Measurements from ENCODE around the gene SPINK5. TPM values are rescaled to one million over a fixed set of nuclear protein-coding genes. Genes with fewer than 3 reads are reported as not detected.

The SPINK5 gene
- polyA plus RNA-seq, 3 donors, result not detected

DNA sequence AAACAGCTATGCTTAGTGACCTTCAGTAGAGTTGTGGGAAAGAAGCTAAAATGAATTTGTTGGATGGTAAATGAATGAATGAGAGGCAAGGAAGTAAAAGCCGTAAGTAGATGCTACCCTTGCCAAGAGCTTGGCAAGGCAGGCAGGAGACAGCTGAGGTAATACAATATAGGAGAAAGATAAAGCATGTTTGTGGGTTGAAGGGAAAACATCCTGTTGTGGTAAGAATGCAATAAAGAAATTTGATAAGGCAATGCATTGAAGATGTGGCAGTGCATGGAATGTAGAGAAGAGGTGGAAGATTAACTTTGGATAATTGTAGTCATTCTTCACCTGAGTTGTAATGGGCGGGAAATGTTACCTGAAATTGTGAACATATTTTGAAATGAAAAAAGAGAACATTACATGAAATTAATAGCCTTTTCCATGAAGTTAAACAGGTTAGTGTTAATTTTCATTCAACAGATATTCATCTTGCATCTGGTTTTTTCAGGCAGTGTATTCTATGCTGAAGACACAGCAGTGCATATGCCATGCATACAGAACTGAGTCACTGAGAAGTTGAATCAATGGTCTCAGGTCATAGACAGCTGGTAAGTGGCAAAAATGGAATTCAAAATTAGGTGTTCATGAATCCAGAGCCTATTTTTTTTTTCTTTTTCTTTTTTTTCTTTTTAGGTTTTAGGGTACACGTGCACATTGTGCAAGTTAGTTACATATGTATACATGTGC lies 43.4 kb upstream of the SPINK5 start:
- H3K36me3 ChIP-seq (replicated peaks in 1 of 2; ENCODE audit: control insufficient read depth in 1 of 2, insufficient read depth in 2 of 2, low read length in 2 of 2), result no peaks in the 10 kb centered on the region
- intact Hi-C loops (cut with micrococcal nuclease), result no loop called here
- TF ChIP-seq, protein P1, sequence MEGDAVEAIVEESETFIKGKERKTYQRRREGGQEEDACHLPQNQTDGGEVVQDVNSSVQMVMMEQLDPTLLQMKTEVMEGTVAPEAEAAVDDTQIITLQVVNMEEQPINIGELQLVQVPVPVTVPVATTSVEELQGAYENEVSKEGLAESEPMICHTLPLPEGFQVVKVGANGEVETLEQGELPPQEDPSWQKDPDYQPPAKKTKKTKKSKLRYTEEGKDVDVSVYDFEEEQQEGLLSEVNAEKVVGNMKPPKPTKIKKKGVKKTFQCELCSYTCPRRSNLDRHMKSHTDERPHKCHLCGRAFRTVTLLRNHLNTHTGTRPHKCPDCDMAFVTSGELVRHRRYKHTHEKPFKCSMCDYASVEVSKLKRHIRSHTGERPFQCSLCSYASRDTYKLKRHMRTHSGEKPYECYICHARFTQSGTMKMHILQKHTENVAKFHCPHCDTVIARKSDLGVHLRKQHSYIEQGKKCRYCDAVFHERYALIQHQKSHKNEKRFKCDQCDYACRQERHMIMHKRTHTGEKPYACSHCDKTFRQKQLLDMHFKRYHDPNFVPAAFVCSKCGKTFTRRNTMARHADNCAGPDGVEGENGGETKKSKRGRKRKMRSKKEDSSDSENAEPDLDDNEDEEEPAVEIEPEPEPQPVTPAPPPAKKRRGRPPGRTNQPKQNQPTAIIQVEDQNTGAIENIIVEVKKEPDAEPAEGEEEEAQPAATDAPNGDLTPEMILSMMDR (IDR thresholded peaks at IDR 0.05), result no peak
- no peak for DNase-seq
- H3K4me1 ChIP-seq (ENCODE audit: control insufficient read depth in 1 of 2, insufficient read depth in 2 of 2, low read length in 2 of 2), result no peaks in the 10 kb centered on the region
- peaks cover 0 to 3% (median 0%) of the 10 kb centered on the region in 7 donors for H3K9me3 Mint-ChIP-seq
- no peaks in the 10 kb centered on the region for H3K79me2 ChIP-seq (ENCODE audit: insufficient read depth, low read length)
- no peaks in the 10 kb centered on the region for H3K4me1 Mint-ChIP-seq
- H3K27ac ChIP-seq (ENCODE audit: low read depth in 1 of 2, low read length in 2 of 2), result no peak overlapping the region
- H3K4me3 ChIP-seq (replicated peaks in 1 of 3; ENCODE audit: low read depth in 2 of 3, low read length in 3 of 3), result no peak overlapping the region
- 85% methylated on average over 1 of the region's 3 CpGs for WGBS (ENCODE audit: insufficient coverage)
- H3K9me3 ChIP-seq (replicated peaks in 1 of 2; ENCODE audit: control insufficient read depth in 1 of 2, insufficient read depth in 1 of 2, low read length in 2 of 2), result no peaks in the 10 kb centered on the region
- no peak overlapping the region for H2AFZ ChIP-seq (ENCODE audit: insufficient read depth, low read depth, low read length, poor library complexity, severe bottlenecking)
- no peak overlapping the region for H3K4me3 Mint-ChIP-seq
- peaks cover 0 to 2% (median 2%) of the 10 kb centered on the region in 3 donors for H3K27me3 Mint-ChIP-seq (ENCODE audit: low read depth in 3 of 3)
- H3K9ac ChIP-seq (ENCODE audit: insufficient read depth, low read length, poor library complexity, severe bottlenecking), result no peak overlapping the region
- no peak overlapping the region for H3K4me2 ChIP-seq (replicated peaks; ENCODE audit: extremely low read depth, low read length, poor library complexity, severe bottlenecking)
- no peaks in the 10 kb centered on the region for H4K20me1 ChIP-seq (ENCODE audit: insufficient read depth, low read length)
- H3K27ac Mint-ChIP-seq, result no peak overlapping the region
- H3K36me3 Mint-ChIP-seq, result no peaks in the 10 kb centered on the region
- no peaks in the 10 kb centered on the region for H3K27me3 ChIP-seq (ENCODE audit: control insufficient read depth in 2 of 2, insufficient read depth in 2 of 2, low read length in 2 of 2)

DNA sequence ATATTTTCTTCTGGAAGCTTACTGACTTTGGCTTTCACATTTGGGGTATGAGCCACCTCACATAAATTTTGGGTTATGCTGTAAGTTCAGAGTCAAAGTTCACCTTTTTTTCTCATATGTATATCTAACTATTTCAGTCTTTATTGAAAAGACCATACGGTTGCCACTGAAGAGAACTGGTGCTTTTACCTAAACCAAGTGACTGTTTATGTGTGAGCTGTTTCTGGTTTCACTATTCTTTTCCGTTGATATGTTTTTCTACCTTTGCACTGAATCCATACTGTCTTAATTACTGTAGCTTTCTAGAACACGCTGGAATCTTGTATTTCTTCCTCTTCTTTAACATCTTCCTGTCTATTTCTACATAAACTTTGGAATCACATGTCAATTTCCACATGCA lies 36.3 kb upstream of the SPINK5 start:
- H3K4me3 ChIP-seq (replicated peaks in 1 of 3; ENCODE audit: low read depth in 2 of 3, low read length in 3 of 3), result no peak overlapping the region
- Mint-ChIP-seq H3K27me3 (ENCODE audit: low read depth in 3 of 3) (no peaks in the 10 kb centered on the region), H3K4me1 (no peaks in the 10 kb centered on the region), H3K4me3 (no peak overlapping the region), H3K27ac (no peak overlapping the region), H3K9me3 (peaks cover 0 to 5% (median 0%) of the 10 kb centered on the region in 7 donors), H3K36me3 (no peaks in the 10 kb centered on the region)
- no peaks in the 10 kb centered on the region for H3K79me2 ChIP-seq (ENCODE audit: insufficient read depth, low read length)
- no peak for DNase-seq
- no peak overlapping the region for H3K27ac ChIP-seq (ENCODE audit: low read depth in 1 of 2, low read length in 2 of 2)
- intact Hi-C loops (cut with micrococcal nuclease), result no loop called here
- no CpG with 5 or more reads among the region's 3 CpGs for WGBS (ENCODE audit: insufficient coverage)
- H2AFZ ChIP-seq (ENCODE audit: insufficient read depth, low read depth, low read length, poor library complexity, severe bottlenecking), result no peak overlapping the region
- no peaks in the 10 kb centered on the region for H3K36me3 ChIP-seq (replicated peaks in 1 of 2; ENCODE audit: control insufficient read depth in 1 of 2, insufficient read depth in 2 of 2, low read length in 2 of 2)
- TF ChIP-seq, protein P1 (IDR thresholded peaks at IDR 0.05), result no peak
- no peak overlapping the region for H3K4me2 ChIP-seq (replicated peaks; ENCODE audit: extremely low read depth, low read length, poor library complexity, severe bottlenecking)
- no peaks in the 10 kb centered on the region for H4K20me1 ChIP-seq (ENCODE audit: insufficient read depth, low read length)
- H3K4me1 ChIP-seq (ENCODE audit: control insufficient read depth in 1 of 2, insufficient read depth in 2 of 2, low read length in 2 of 2), result no peaks in the 10 kb centered on the region
- no peaks in the 10 kb centered on the region for H3K9me3 ChIP-seq (replicated peaks in 1 of 2; ENCODE audit: control insufficient read depth in 1 of 2, insufficient read depth in 1 of 2, low read length in 2 of 2)
- H3K9ac ChIP-seq (ENCODE audit: insufficient read depth, low read length, poor library complexity, severe bottlenecking), result no peak overlapping the region
- no peaks in the 10 kb centered on the region for H3K27me3 ChIP-seq (ENCODE audit: control insufficient read depth in 2 of 2, insufficient read depth in 2 of 2, low read length in 2 of 2)
